Inferior parietal cortex (tissue), 1 donor: ENCODE data around the gene NABP2.

Source experiments
- DNase-seq: peaks from one replicate; pipeline ENCODE4 v3.0.0-alpha.2; 2016; ENCODE audit errors: extremely low spot score

The NABP2 gene

GRCh38 chr12:56278905-56279304 lies 54.8 kb downstream of the NABP2 start:
- no peak for DNase-seq
